ENCODE measurements around the gene ADGRG3.

DNA sequence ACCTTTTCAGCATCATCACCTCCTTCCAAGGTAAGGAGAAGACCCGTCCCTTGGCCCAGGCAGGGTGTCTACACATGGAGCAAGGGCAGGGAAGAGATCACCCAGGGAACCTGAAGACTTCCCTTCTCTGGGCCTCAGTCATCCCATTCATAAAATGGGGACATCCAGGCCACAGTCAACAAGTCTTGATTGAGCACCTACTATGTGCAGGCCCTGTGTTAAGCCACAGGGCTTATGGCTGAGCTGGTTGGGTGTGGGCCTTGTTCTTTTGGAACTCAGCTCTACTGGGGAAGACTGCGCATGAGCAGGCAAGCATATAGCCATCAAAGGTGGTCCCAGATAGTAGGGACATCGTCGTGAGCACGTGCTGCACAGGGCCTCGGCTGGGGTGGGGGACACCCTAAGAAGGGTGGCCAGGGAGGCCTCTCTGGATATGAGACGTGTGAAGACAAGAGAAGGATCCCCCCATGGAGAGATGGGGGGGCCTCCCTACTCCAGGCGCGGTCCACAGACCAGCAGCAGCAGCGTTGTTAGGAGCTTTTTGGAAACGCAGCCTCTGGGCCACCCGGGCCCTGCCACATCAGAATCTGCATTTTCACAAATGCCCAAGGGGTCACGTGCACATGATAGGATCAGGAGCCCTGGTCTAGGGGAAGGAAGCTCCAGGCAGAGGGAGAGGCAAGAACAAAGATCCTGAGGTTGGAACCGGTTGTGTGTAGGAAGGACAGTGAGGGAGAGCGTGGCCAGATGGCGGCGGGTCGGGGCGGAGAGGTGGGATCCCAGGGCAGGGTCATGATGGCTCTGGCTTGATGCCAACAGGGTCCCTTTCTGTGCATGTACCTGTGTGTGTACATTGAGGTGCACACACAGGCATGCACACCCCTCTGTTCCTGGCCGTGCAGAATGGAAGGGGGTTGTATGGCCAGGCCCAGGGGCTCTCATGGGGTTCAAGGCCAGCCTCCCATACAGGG lies 5.9 kb upstream of the ADGRG3 start:
- TF ChIP-seq, protein P1, sequence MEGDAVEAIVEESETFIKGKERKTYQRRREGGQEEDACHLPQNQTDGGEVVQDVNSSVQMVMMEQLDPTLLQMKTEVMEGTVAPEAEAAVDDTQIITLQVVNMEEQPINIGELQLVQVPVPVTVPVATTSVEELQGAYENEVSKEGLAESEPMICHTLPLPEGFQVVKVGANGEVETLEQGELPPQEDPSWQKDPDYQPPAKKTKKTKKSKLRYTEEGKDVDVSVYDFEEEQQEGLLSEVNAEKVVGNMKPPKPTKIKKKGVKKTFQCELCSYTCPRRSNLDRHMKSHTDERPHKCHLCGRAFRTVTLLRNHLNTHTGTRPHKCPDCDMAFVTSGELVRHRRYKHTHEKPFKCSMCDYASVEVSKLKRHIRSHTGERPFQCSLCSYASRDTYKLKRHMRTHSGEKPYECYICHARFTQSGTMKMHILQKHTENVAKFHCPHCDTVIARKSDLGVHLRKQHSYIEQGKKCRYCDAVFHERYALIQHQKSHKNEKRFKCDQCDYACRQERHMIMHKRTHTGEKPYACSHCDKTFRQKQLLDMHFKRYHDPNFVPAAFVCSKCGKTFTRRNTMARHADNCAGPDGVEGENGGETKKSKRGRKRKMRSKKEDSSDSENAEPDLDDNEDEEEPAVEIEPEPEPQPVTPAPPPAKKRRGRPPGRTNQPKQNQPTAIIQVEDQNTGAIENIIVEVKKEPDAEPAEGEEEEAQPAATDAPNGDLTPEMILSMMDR (conservative IDR thresholded peaks at IDR 0.05): no peak
- no peak for TF ChIP-seq ZFX (IDR thresholded peaks at IDR 0.05)
